ENCODE data around the gene GPR173.

Gene GPR173

GRCh38 chrX:53048169-53049126 lies at the start of gene GPR173:
Gene GPR173 (plus strand): TSS chrX:53048789. CDS start chrX:53076622, 27,833 bp downstream.
- H3K9ac ChIP-seq (ENCODE audit: insufficient read length, low read depth): peak within 1 kb of the TSS; percentile 83
- TF ChIP-seq YY1 (IDR thresholded peaks at IDR 0.05; ENCODE audit: insufficient read depth, insufficient read length) (no peak), ZNF274 (IDR thresholded peaks at IDR 0.05; ENCODE audit: low read depth, low read length) (no peak), SUZ12 (IDR thresholded peaks at IDR 0.05; ENCODE audit: extremely low read depth, insufficient read depth, insufficient read length) (no peak)
- no peaks in the 10 kb centered on the region for H3K4me1 ChIP-seq (ENCODE audit: insufficient read depth, insufficient read length)
- peak within 1 kb of the TSS; percentile 58 for H3K4me3 ChIP-seq (ENCODE audit: insufficient read length, low read depth)
- H3K36me3 ChIP-seq (ENCODE audit: insufficient read depth, insufficient read length, low read length): peaks cover 7% of the 10 kb centered on the region
- peak; percentile 43 for DNase-seq (ENCODE audit: low read depth, low spot score)
- no peaks in the 10 kb centered on the region for H3K27me3 ChIP-seq (ENCODE audit: insufficient read depth, insufficient read length)
- no peaks in the 10 kb centered on the region for H3K9me3 ChIP-seq (ENCODE audit: insufficient read depth, low read length)

- no peaks in the 10 kb centered on the region for H3K9me3 ChIP-seq (ENCODE audit: insufficient read depth, low read length)
- no peak for DNase-seq (ENCODE audit: low read depth, low spot score)
- TF ChIP-seq YY1 (IDR thresholded peaks at IDR 0.05; ENCODE audit: insufficient read depth, insufficient read length): no peak
- TF ChIP-seq SUZ12 (IDR thresholded peaks at IDR 0.05; ENCODE audit: extremely low read depth, insufficient read depth, insufficient read length): no peak
- TF ChIP-seq ZNF274 (IDR thresholded peaks at IDR 0.05; ENCODE audit: low read depth, low read length): no peak
- no peak overlapping the region for H3K4me3 ChIP-seq (ENCODE audit: insufficient read length, low read depth)
- no peaks in the 10 kb centered on the region for H3K4me1 ChIP-seq (ENCODE audit: insufficient read depth, insufficient read length)
- H3K36me3 ChIP-seq (ENCODE audit: insufficient read depth, insufficient read length, low read length): no peaks in the 10 kb centered on the region
- H3K9ac ChIP-seq (ENCODE audit: insufficient read length, low read depth): no peak overlapping the region
- no peaks in the 10 kb centered on the region for H3K27me3 ChIP-seq (ENCODE audit: insufficient read depth, insufficient read length)
These were observed 48.0 kb upstream of the GPR173 start for GRCh38 chrX:53000447-53001135.

GRCh38 chrX:53001958-53002357 lies 46.6 kb upstream of the GPR173 start:
- Histone ChIP-seq H3K9me3 (ENCODE audit: insufficient read depth, low read length) (no peaks in the 10 kb centered on the region), H3K36me3 (ENCODE audit: insufficient read depth, insufficient read length, low read length) (no peaks in the 10 kb centered on the region), H3K4me3 (ENCODE audit: insufficient read length, low read depth) (no peak overlapping the region), H3K4me1 (ENCODE audit: insufficient read depth, insufficient read length) (no peaks in the 10 kb centered on the region), H3K27me3 (ENCODE audit: insufficient read depth, insufficient read length) (no peaks in the 10 kb centered on the region), H3K9ac (ENCODE audit: insufficient read length, low read depth) (no peak overlapping the region)
- TF ChIP-seq YY1 (IDR thresholded peaks at IDR 0.05; ENCODE audit: insufficient read depth, insufficient read length): no peak
- no peak for TF ChIP-seq SUZ12 (IDR thresholded peaks at IDR 0.05; ENCODE audit: extremely low read depth, insufficient read depth, insufficient read length)
- DNase-seq (ENCODE audit: low read depth, low spot score): no peak

GRCh38 chrX:53003111-53003510 lies 45.5 kb upstream of the GPR173 start:
- Histone ChIP-seq H3K27me3 (ENCODE audit: insufficient read depth, insufficient read length) (no peaks in the 10 kb centered on the region), H3K9me3 (ENCODE audit: insufficient read depth, low read length) (no peaks in the 10 kb centered on the region), H3K4me1 (ENCODE audit: insufficient read depth, insufficient read length) (no peaks in the 10 kb centered on the region), H3K9ac (ENCODE audit: insufficient read length, low read depth) (no peak overlapping the region), H3K36me3 (ENCODE audit: insufficient read depth, insufficient read length, low read length) (no peaks in the 10 kb centered on the region), H3K4me3 (ENCODE audit: insufficient read length, low read depth) (no peak overlapping the region)
- no peak for TF ChIP-seq YY1 (IDR thresholded peaks at IDR 0.05; ENCODE audit: insufficient read depth, insufficient read length)
- TF ChIP-seq ZNF274 (IDR thresholded peaks at IDR 0.05; ENCODE audit: low read depth, low read length): no peak
- no peak for TF ChIP-seq SUZ12 (IDR thresholded peaks at IDR 0.05; ENCODE audit: extremely low read depth, insufficient read depth, insufficient read length)
- no peak for DNase-seq (ENCODE audit: low read depth, low spot score)

GRCh38 chrX:53004038-53004437 lies 44.6 kb upstream of the GPR173 start:
- Histone ChIP-seq H3K36me3 (ENCODE audit: insufficient read depth, insufficient read length, low read length) (no peaks in the 10 kb centered on the region), H3K9me3 (ENCODE audit: insufficient read depth, low read length) (no peaks in the 10 kb centered on the region), H3K4me3 (ENCODE audit: insufficient read length, low read depth) (no peak overlapping the region), H3K27me3 (ENCODE audit: insufficient read depth, insufficient read length) (no peaks in the 10 kb centered on the region), H3K4me1 (ENCODE audit: insufficient read depth, insufficient read length) (no peaks in the 10 kb centered on the region), H3K9ac (ENCODE audit: insufficient read length, low read depth) (no peak overlapping the region)
- no peak for TF ChIP-seq SUZ12 (IDR thresholded peaks at IDR 0.05; ENCODE audit: extremely low read depth, insufficient read depth, insufficient read length)
- TF ChIP-seq YY1 (IDR thresholded peaks at IDR 0.05; ENCODE audit: insufficient read depth, insufficient read length): no peak
- no peak for TF ChIP-seq ZNF274 (IDR thresholded peaks at IDR 0.05; ENCODE audit: low read depth, low read length)
- no peak for DNase-seq (ENCODE audit: low read depth, low spot score)

- no peaks in the 10 kb centered on the region for H3K27me3 ChIP-seq (ENCODE audit: insufficient read depth, insufficient read length)
- no peaks in the 10 kb centered on the region for H3K4me1 ChIP-seq (ENCODE audit: insufficient read depth, insufficient read length)
- H3K4me3 ChIP-seq (ENCODE audit: insufficient read length, low read depth): no peak overlapping the region
- H3K9me3 ChIP-seq (ENCODE audit: insufficient read depth, low read length): no peaks in the 10 kb centered on the region
- TF ChIP-seq ZNF274 (IDR thresholded peaks at IDR 0.05; ENCODE audit: low read depth, low read length): no peak
- no peak for TF ChIP-seq SUZ12 (IDR thresholded peaks at IDR 0.05; ENCODE audit: extremely low read depth, insufficient read depth, insufficient read length)
- no peak for TF ChIP-seq YY1 (IDR thresholded peaks at IDR 0.05; ENCODE audit: insufficient read depth, insufficient read length)
- no peak overlapping the region for H3K9ac ChIP-seq (ENCODE audit: insufficient read length, low read depth)
- no peak for DNase-seq (ENCODE audit: low read depth, low spot score)
- no peaks in the 10 kb centered on the region for H3K36me3 ChIP-seq (ENCODE audit: insufficient read depth, insufficient read length, low read length)
These were observed 43.8 kb upstream of the GPR173 start for GRCh38 chrX:53004811-53005210.

GRCh38 chrX:53005327-53005726 lies 43.3 kb upstream of the GPR173 start:
- Histone ChIP-seq H3K36me3 (ENCODE audit: insufficient read depth, insufficient read length, low read length) (no peaks in the 10 kb centered on the region), H3K4me3 (ENCODE audit: insufficient read length, low read depth) (no peak overlapping the region), H3K9ac (ENCODE audit: insufficient read length, low read depth) (no peak overlapping the region), H3K4me1 (ENCODE audit: insufficient read depth, insufficient read length) (no peaks in the 10 kb centered on the region), H3K9me3 (ENCODE audit: insufficient read depth, low read length) (no peaks in the 10 kb centered on the region), H3K27me3 (ENCODE audit: insufficient read depth, insufficient read length) (no peaks in the 10 kb centered on the region)
- no peak for DNase-seq (ENCODE audit: low read depth, low spot score)
- TF ChIP-seq YY1 (IDR thresholded peaks at IDR 0.05; ENCODE audit: insufficient read depth, insufficient read length) (no peak), ZNF274 (IDR thresholded peaks at IDR 0.05; ENCODE audit: low read depth, low read length) (no peak), SUZ12 (IDR thresholded peaks at IDR 0.05; ENCODE audit: extremely low read depth, insufficient read depth, insufficient read length) (no peak)

Measured in NT2/D1 (cell line).